Measurements from ENCODE around the gene GRID2. TPM values are rescaled to one million over a fixed set of nuclear protein-coding genes. Genes with fewer than 3 reads are reported as not detected.
A peak's percentile ranks its signal among the peaks of the same experiment; 100 is the strongest.

The GRID2 gene
- polyA plus RNA-seq, 1 donor from 2014 or later = 14.9 TPM

DNA sequence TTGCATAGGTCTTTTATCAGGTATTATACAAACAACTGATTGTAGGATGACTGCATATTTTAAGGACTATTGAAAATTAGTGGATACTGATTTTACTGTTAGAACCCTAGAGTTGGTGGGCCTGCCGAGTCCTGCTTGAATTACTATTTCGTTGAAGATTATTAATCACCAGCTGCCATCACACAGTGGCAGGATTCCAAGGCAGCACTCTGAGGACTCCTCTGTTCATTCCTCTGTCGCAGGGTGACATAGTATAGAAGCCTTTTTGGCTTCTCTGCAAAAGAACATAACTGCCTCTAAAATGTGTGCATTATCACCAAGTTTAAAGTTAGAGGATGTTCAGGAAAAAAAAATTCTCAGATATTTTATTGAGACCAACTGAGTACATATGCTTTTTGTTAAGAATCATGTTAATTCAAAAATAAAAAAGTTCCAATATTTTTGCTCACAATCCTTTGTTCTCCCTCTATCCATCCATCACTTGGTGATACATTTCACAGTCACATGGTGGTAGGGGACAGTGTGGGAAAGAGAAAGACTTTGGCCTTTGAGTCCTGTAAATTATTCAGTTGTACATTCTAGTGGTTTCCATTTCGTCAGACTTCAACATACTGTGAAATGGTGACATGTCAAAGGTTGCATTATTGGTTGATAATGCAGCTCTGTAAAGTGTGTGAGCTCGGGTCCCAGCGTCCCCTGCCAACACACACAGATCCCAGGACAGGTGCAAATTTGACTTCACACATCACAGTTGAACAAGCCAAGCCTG lies 332.5 kb downstream of the GRID2 start:
- no peak overlapping the region for H3K4me2 ChIP-seq (ENCODE audit: low read length)
- H3K9ac ChIP-seq (ENCODE audit: low read length) = no peak overlapping the region
- TF ChIP-seq POLR2AphosphoS5 (IDR thresholded peaks at IDR 0.05) = peak; percentile 38
- no peak for TF ChIP-seq SMC3 (conservative IDR thresholded peaks at IDR 0.05; ENCODE audit: poor library complexity)
- TF ChIP-seq MXI1 (conservative IDR thresholded peaks at IDR 0.05; ENCODE audit: poor library complexity, severe bottlenecking) = no peak
- no peak overlapping the region for H2AFZ ChIP-seq (ENCODE audit: low read depth, low read length)
- no peak overlapping the region for H3K27ac ChIP-seq (ENCODE audit: low read length)
- no peaks in the 10 kb centered on the region for H4K20me1 ChIP-seq (ENCODE audit: insufficient read depth)
- H3K79me2 ChIP-seq (replicated peaks; ENCODE audit: insufficient read depth, low read length) = no peaks in the 10 kb centered on the region
- no peaks in the 10 kb centered on the region for H3K27me3 ChIP-seq (ENCODE audit: insufficient read depth, low read depth, low read length)
- no peaks in the 10 kb centered on the region for H3F3A ChIP-seq (ENCODE audit: insufficient read depth, low read length, poor library complexity, severe bottlenecking)
- no peaks in the 10 kb centered on the region for H3K36me3 ChIP-seq (ENCODE audit: insufficient read depth, low read length)
- H3K9me2 ChIP-seq (ENCODE audit: insufficient read depth, low read length) = no peaks in the 10 kb centered on the region
- no peak overlapping the region for H3K4me3 ChIP-seq (ENCODE audit: low read length)
- no peaks in the 10 kb centered on the region for H3K9me3 ChIP-seq (ENCODE audit: low read length)

DNA sequence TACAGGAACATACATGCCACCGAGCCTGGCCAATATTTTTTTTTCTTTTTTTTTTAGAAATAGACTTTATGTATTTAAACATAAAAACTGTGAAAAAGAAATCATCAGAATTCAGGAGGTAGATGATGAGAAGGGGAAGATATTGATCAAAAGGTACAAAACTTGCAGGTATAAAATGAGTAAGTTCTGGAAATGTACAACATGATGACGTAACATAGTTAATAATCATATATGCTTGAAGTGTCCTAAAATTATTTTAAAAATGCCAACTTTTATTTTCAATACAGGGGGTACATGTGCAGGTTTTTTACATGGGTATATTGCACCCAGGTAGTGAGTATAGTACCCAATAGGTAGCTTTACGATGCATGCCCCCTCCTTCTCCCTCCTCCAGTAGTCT lies 337.6 kb downstream of the GRID2 start:
- Histone ChIP-seq H3K27me3 (ENCODE audit: insufficient read depth, low read depth, low read length) (no peaks in the 10 kb centered on the region), H3K9me2 (ENCODE audit: insufficient read depth, low read length) (no peaks in the 10 kb centered on the region), H3K4me2 (ENCODE audit: low read length) (no peak overlapping the region), H3K4me3 (ENCODE audit: low read length) (no peak overlapping the region), H3K9ac (ENCODE audit: low read length) (no peak overlapping the region), H3K79me2 (replicated peaks; ENCODE audit: insufficient read depth, low read length) (no peaks in the 10 kb centered on the region), H4K20me1 (ENCODE audit: insufficient read depth) (no peaks in the 10 kb centered on the region), H2AFZ (ENCODE audit: low read depth, low read length) (no peak overlapping the region), H3K27ac (ENCODE audit: low read length) (no peak overlapping the region), H3F3A (ENCODE audit: insufficient read depth, low read length, poor library complexity, severe bottlenecking) (no peaks in the 10 kb centered on the region), H3K9me3 (ENCODE audit: low read length) (no peaks in the 10 kb centered on the region), H3K36me3 (ENCODE audit: insufficient read depth, low read length) (no peaks in the 10 kb centered on the region)
- TF ChIP-seq POLR2AphosphoS5 (IDR thresholded peaks at IDR 0.05) = no peak
- TF ChIP-seq EZH2 (IDR thresholded peaks at IDR 0.05; ENCODE audit: borderline replicate concordance, insufficient read depth, low read length, poor library complexity, severe bottlenecking) = no peak
- no peak for TF ChIP-seq EP300 (conservative IDR thresholded peaks at IDR 0.05; ENCODE audit: poor library complexity, severe bottlenecking)
- TF ChIP-seq, protein P1, sequence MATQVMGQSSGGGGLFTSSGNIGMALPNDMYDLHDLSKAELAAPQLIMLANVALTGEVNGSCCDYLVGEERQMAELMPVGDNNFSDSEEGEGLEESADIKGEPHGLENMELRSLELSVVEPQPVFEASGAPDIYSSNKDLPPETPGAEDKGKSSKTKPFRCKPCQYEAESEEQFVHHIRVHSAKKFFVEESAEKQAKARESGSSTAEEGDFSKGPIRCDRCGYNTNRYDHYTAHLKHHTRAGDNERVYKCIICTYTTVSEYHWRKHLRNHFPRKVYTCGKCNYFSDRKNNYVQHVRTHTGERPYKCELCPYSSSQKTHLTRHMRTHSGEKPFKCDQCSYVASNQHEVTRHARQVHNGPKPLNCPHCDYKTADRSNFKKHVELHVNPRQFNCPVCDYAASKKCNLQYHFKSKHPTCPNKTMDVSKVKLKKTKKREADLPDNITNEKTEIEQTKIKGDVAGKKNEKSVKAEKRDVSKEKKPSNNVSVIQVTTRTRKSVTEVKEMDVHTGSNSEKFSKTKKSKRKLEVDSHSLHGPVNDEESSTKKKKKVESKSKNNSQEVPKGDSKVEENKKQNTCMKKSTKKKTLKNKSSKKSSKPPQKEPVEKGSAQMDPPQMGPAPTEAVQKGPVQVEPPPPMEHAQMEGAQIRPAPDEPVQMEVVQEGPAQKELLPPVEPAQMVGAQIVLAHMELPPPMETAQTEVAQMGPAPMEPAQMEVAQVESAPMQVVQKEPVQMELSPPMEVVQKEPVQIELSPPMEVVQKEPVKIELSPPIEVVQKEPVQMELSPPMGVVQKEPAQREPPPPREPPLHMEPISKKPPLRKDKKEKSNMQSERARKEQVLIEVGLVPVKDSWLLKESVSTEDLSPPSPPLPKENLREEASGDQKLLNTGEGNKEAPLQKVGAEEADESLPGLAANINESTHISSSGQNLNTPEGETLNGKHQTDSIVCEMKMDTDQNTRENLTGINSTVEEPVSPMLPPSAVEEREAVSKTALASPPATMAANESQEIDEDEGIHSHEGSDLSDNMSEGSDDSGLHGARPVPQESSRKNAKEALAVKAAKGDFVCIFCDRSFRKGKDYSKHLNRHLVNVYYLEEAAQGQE (IDR thresholded peaks at IDR 0.05; ENCODE audit: borderline replicate concordance) = no peak
- no peak for TF ChIP-seq MXI1 (conservative IDR thresholded peaks at IDR 0.05; ENCODE audit: poor library complexity, severe bottlenecking)
- TF ChIP-seq SMC3 (conservative IDR thresholded peaks at IDR 0.05; ENCODE audit: poor library complexity) = no peak
- TF ChIP-seq, protein P2, sequence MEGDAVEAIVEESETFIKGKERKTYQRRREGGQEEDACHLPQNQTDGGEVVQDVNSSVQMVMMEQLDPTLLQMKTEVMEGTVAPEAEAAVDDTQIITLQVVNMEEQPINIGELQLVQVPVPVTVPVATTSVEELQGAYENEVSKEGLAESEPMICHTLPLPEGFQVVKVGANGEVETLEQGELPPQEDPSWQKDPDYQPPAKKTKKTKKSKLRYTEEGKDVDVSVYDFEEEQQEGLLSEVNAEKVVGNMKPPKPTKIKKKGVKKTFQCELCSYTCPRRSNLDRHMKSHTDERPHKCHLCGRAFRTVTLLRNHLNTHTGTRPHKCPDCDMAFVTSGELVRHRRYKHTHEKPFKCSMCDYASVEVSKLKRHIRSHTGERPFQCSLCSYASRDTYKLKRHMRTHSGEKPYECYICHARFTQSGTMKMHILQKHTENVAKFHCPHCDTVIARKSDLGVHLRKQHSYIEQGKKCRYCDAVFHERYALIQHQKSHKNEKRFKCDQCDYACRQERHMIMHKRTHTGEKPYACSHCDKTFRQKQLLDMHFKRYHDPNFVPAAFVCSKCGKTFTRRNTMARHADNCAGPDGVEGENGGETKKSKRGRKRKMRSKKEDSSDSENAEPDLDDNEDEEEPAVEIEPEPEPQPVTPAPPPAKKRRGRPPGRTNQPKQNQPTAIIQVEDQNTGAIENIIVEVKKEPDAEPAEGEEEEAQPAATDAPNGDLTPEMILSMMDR (IDR thresholded peaks at IDR 0.05; ENCODE audit: poor library complexity, severe bottlenecking) = no peak
- TF ChIP-seq TAF1 (IDR thresholded peaks at IDR 0.05; ENCODE audit: low read depth) = no peak
- no peak for TF ChIP-seq RAD21 (conservative IDR thresholded peaks at IDR 0.05)

Data from neural cell (in vitro differentiated cells).